MM.1S (cell line): ENCODE results near the gene TUBA4B.

Source experiments
- CTCF ChIP-seq: fragments of 300-600 bp; sonication (generic); IDR thresholded peaks from 2 replicates; pipeline ENCODE4 v1.5.1; 2016; ENCODE audit warnings: antibody characterized with exemption, low read length, mixed read lengths
- EZH2 ChIP-seq: fragments of 300-600 bp; sonication (generic); optimal IDR thresholded peaks from 2 replicates; pipeline ENCODE3; 2017; ENCODE audit warnings: low read depth, mild to moderate bottlenecking, antibody characterized with exemption, low read length, mixed read lengths
- EZH2phosphoT487 ChIP-seq: fragments of 300-600 bp; sonication (generic); IDR thresholded peaks from 2 replicates; pipeline ENCODE4 v1.6.1; 2018; ENCODE audit warnings: antibody characterized with exemption, low read length

- TF ChIP-seq CTCF: no peak
- no peak for TF ChIP-seq EZH2
- TF ChIP-seq EZH2phosphoT487: no peak
Observed at GRCh38 chr2:219289537-219290361, 36.7 kb downstream of the TUBA4B start.
